Suprapubic skin (tissue), 4 donors: Measurements from ENCODE around the gene PRTFDC1.

Experiments used
- CTCF ChIP-seq, 2 donors: fragments of 200-600 bp in 1 of 2; fragments of 450-650 bp in 1 of 2; sonication (generic) in 1 of 2; IDR thresholded peaks; one replicate each; pipeline ENCODE4 v1.5.1; 2016 to 2019; ENCODE audit warnings: antibody characterized with exemption in 2 of 2, mild to moderate bottlenecking in 1 of 2, moderate library complexity in 1 of 2
- EP300 ChIP-seq: sonication (generic); formaldehyde crosslinking; IDR thresholded peaks from one replicate; pipeline ENCODE4 v1.6.1; 2017; ENCODE audit warnings: antibody characterized with exemption
- POLR2A ChIP-seq, 2 donors: fragments of 450-650 bp; IDR thresholded peaks; one replicate each; pipeline ENCODE4 v1.6.1; 2017; ENCODE audit warnings: antibody characterized with exemption in 2 of 2, mild to moderate bottlenecking in 2 of 2, moderate library complexity in 2 of 2
- POLR2AphosphoS5 ChIP-seq, 3 donors: sonication (generic); formaldehyde crosslinking; IDR thresholded peaks; one replicate each; pipeline ENCODE4 v1.6.1; 2017; ENCODE audit warnings: antibody characterized with exemption in 3 of 3

GRCh38 chr10:24926557-24926956 lies 25.8 kb downstream of the PRTFDC1 start:
- TF ChIP-seq POLR2A (IDR thresholded peaks at IDR 0.05): no peak
- TF ChIP-seq CTCF (IDR thresholded peaks at IDR 0.05): no peak
- TF ChIP-seq POLR2AphosphoS5 (IDR thresholded peaks at IDR 0.05): no peak
- no peak for TF ChIP-seq EP300
